ENCODE results near the gene OSBPL3.

DNA sequence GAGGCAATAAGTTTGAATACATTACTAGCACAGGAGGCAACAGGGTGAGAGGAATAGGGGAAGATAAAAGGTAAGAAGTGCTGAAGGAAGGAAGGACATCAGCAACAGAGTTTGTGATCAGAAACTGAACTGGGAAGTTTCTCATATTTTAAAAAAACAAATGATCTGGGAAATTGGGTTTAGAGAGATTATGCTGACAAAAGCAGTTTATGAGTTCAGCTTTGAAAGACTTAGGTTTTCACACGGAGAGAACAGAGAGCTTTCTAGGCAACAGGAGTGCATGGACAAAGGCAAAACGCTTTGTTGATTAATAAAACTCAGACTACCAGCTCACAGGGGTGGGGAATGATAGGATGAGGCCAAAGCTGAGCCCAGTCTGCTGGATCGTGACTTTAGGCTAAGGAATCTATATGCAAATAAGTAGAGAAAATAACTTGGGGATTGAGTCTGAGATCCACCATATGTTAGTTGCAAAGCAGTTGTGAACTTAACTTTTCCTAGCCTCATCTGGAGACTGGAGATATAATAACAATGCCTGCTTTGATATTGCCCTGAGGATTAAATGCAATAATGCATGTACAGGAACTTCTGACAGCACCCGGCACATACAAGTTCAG is 4.2 kb downstream of the OSBPL3 start:
- TF ChIP-seq, protein P1, sequence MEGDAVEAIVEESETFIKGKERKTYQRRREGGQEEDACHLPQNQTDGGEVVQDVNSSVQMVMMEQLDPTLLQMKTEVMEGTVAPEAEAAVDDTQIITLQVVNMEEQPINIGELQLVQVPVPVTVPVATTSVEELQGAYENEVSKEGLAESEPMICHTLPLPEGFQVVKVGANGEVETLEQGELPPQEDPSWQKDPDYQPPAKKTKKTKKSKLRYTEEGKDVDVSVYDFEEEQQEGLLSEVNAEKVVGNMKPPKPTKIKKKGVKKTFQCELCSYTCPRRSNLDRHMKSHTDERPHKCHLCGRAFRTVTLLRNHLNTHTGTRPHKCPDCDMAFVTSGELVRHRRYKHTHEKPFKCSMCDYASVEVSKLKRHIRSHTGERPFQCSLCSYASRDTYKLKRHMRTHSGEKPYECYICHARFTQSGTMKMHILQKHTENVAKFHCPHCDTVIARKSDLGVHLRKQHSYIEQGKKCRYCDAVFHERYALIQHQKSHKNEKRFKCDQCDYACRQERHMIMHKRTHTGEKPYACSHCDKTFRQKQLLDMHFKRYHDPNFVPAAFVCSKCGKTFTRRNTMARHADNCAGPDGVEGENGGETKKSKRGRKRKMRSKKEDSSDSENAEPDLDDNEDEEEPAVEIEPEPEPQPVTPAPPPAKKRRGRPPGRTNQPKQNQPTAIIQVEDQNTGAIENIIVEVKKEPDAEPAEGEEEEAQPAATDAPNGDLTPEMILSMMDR (IDR thresholded peaks at IDR 0.05; ENCODE audit: insufficient read depth, low read length, poor library complexity, severe bottlenecking), result no peak
- TF ChIP-seq EZH2phosphoT487 (conservative IDR thresholded peaks at IDR 0.05; ENCODE audit: low read length), result no peak
